Measurements from ENCODE around the gene CREBRF. TPM values are rescaled to one million over a fixed set of nuclear protein-coding genes. Genes with fewer than 3 reads are reported as not detected.

Gene CREBRF
- total RNA-seq, 1 experiment from 2014 or later = 12.3 TPM

DNA sequence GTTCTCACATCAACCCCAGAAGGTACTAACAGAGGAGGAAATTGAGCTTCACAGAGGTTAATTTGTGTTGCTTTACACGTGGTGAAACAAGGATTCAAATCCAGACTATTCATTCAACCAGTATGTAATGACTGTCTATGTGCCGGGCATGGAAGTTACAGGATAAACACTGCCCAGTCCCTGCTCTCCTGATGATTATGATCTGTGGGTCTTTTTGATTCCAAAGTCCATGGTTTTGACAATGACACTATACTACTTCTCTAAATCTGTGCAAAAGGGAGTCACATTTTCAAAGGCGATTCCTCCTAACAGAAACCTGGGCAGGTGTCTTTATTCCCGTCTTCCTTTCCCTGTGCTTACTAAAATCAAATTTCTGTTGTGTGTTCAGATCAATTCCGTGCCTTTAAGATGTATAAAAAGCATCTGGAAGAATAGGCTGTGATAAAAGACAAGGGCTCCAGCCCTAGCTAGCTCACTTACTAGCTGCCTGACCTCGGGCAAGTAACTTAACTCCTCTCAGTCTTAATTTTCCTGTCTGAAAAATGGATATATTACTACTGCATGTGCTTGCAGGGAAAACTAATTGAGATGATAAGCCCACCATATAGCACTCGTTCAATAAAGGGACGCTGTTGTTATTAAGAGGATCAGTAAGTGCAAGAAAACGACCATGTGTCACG, 970 bp upstream of the CREBRF start:
- TF ChIP-seq, protein P1, sequence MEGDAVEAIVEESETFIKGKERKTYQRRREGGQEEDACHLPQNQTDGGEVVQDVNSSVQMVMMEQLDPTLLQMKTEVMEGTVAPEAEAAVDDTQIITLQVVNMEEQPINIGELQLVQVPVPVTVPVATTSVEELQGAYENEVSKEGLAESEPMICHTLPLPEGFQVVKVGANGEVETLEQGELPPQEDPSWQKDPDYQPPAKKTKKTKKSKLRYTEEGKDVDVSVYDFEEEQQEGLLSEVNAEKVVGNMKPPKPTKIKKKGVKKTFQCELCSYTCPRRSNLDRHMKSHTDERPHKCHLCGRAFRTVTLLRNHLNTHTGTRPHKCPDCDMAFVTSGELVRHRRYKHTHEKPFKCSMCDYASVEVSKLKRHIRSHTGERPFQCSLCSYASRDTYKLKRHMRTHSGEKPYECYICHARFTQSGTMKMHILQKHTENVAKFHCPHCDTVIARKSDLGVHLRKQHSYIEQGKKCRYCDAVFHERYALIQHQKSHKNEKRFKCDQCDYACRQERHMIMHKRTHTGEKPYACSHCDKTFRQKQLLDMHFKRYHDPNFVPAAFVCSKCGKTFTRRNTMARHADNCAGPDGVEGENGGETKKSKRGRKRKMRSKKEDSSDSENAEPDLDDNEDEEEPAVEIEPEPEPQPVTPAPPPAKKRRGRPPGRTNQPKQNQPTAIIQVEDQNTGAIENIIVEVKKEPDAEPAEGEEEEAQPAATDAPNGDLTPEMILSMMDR (IDR thresholded peaks at IDR 0.05; ENCODE audit: insufficient read depth in 1 of 2, low read depth in 1 of 2, low read length in 1 of 2, severe bottlenecking in 1 of 2, unreplicated experiment in 1 of 2) = no peak
- POLR2A ChIA-PET = interaction anchor here (0.6 kb wide), 1 partner anchor 10 kb away, joined by 5 read pairs; no protein-coding TSS in a partner anchor
- Mint-ChIP-seq H3K4me3 (ENCODE audit: unreplicated experiment) (peak overlapping the region; percentile 94), H3K4me1 (ENCODE audit: low read depth, unreplicated experiment) (peaks cover 30% of the 10 kb centered on the region), H3K27ac (ENCODE audit: unreplicated experiment) (peak overlapping the region; percentile 60), H3K9me3 (ENCODE audit: unreplicated experiment) (no peaks in the 10 kb centered on the region), H3K27me3 (ENCODE audit: insufficient read depth, unreplicated experiment) (no peaks in the 10 kb centered on the region), H3K36me3 (ENCODE audit: insufficient read depth, unreplicated experiment) (peaks cover 23% of the 10 kb centered on the region)
- no peak for DNase-seq
- BruUV-seq (replicated peaks) = TSS peak; percentile 78
- Histone ChIP-seq H3K4me3 (ENCODE audit: low read depth, low read length) (peak overlapping the region; percentile 58), H3K36me3 (ENCODE audit: control insufficient read depth, insufficient read depth, low read length) (no peaks in the 10 kb centered on the region), H3K4me1 (peaks cover 37% of the 10 kb centered on the region), H3K9me3 (no peaks in the 10 kb centered on the region), H3K27me3 (replicated peaks; ENCODE audit: control insufficient read depth, insufficient read depth, low read length) (no peaks in the 10 kb centered on the region)
- CTCF ChIA-PET = no interaction called here
- intact Hi-C loops (cut with micrococcal nuclease; ENCODE audit: unreplicated experiment) = loop anchor here (5.0 kb wide), 2 partner anchors 43 to 227 kb away; no protein-coding TSS in a partner anchor

DNA sequence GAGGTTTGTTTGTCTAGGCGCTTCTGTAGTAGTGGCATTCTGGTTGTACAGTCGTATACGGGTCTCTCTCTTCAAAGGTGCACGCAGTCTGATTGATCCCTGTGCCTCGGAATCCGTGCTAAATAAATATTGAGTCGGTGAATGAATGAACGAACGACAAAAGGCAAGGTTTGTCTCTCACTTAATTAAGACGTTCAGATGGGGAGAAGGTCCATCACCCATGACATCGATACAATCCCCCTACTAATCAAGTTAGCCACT, 500 bp upstream of the CREBRF start:
- Mint-ChIP-seq H3K27ac (ENCODE audit: unreplicated experiment) (peak overlapping the region; percentile 60), H3K4me1 (ENCODE audit: low read depth, unreplicated experiment) (peaks cover 25% of the 10 kb centered on the region), H3K27me3 (ENCODE audit: insufficient read depth, unreplicated experiment) (no peaks in the 10 kb centered on the region), H3K36me3 (ENCODE audit: insufficient read depth, unreplicated experiment) (peaks cover 20% of the 10 kb centered on the region), H3K4me3 (ENCODE audit: unreplicated experiment) (peak overlapping the region; percentile 94), H3K9me3 (ENCODE audit: unreplicated experiment) (no peaks in the 10 kb centered on the region)
- peaks cover 32% of the 10 kb centered on the region for H3K4me1 ChIP-seq
- H3K27me3 ChIP-seq (replicated peaks; ENCODE audit: control insufficient read depth, insufficient read depth, low read length) = no peaks in the 10 kb centered on the region
- no peaks in the 10 kb centered on the region for H3K36me3 ChIP-seq (ENCODE audit: control insufficient read depth, insufficient read depth, low read length)
- H3K4me3 ChIP-seq (ENCODE audit: low read depth, low read length) = peak overlapping the region; percentile 58
- ChIA-PET POLR2A (no interaction called here), CTCF (no interaction called here)
- no peaks in the 10 kb centered on the region for H3K9me3 ChIP-seq
- DNase-seq = no peak
- intact Hi-C loops (cut with micrococcal nuclease; ENCODE audit: unreplicated experiment) = loop anchor here (5.0 kb wide), 2 partner anchors 43 to 227 kb away; no protein-coding TSS in a partner anchor
- BruUV-seq (replicated peaks) = no TSS peak
- TF ChIP-seq, protein P1 (IDR thresholded peaks at IDR 0.05; ENCODE audit: insufficient read depth in 1 of 2, low read depth in 1 of 2, low read length in 1 of 2, severe bottlenecking in 1 of 2, unreplicated experiment in 1 of 2) = no peak

DNA sequence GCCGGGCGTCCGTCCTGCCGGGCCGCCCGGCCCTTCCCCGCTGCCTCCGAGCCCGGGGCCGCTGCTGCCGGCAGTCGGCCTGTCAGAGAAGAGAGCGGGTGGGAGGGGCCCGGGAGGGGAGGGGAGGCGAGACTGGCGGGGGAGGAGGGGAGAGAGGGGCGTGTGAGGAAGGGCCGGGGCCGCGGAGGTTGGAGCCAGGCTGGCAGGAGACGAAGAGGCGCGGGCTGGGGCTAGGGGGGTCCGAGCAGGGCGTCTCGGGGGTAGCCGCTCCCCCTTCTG, 570 bp downstream of the CREBRF start:
- TF ChIP-seq, protein P1 (IDR thresholded peaks at IDR 0.05; ENCODE audit: insufficient read depth in 1 of 2, low read depth in 1 of 2, low read length in 1 of 2, severe bottlenecking in 1 of 2, unreplicated experiment in 1 of 2) = no peak
- peaks cover 21% of the 10 kb centered on the region for H3K4me1 Mint-ChIP-seq (ENCODE audit: low read depth, unreplicated experiment)
- no peaks in the 10 kb centered on the region for H3K9me3 Mint-ChIP-seq (ENCODE audit: unreplicated experiment)
- Histone ChIP-seq H3K4me3 (ENCODE audit: low read depth, low read length) (peak overlapping the region; percentile 95), H3K27me3 (replicated peaks; ENCODE audit: control insufficient read depth, insufficient read depth, low read length) (no peaks in the 10 kb centered on the region), H3K4me1 (peaks cover 24% of the 10 kb centered on the region), H3K9me3 (no peaks in the 10 kb centered on the region), H3K36me3 (ENCODE audit: control insufficient read depth, insufficient read depth, low read length) (no peaks in the 10 kb centered on the region)
- BruUV-seq (replicated peaks) = no TSS peak
- no peak for DNase-seq
- POLR2A ChIA-PET = interaction anchor here (0.6 to 1.4 kb wide), 9 partner anchors 11 to 350 kb away, joined by 3 to 17 read pairs (median 3); partner anchors contain the start of genes ATP6V0E1, BNIP1 and STC2
- H3K4me3 Mint-ChIP-seq (ENCODE audit: unreplicated experiment) = peak overlapping the region; percentile 94
- H3K27ac Mint-ChIP-seq (ENCODE audit: unreplicated experiment) = peak overlapping the region; percentile 90
- intact Hi-C loops (cut with micrococcal nuclease; ENCODE audit: unreplicated experiment) = loop anchor here (1.0 to 5.0 kb wide), 7 partner anchors 11 to 274 kb away; partner anchors contain the start of gene BNIP1
- H3K36me3 Mint-ChIP-seq (ENCODE audit: insufficient read depth, unreplicated experiment) = peaks cover 18% of the 10 kb centered on the region
- no peaks in the 10 kb centered on the region for H3K27me3 Mint-ChIP-seq (ENCODE audit: insufficient read depth, unreplicated experiment)
- CTCF ChIA-PET = interaction anchor here (0.6 to 2.2 kb wide), 15 partner anchors 8 to 1597 kb away, joined by 3 to 29 read pairs (median 4); partner anchors contain the start of genes ATP6V0E1, BNIP1 and RPL26L1
